Measurements from ENCODE around the gene OR52A1.

OR52A1 gene

GRCh38 chr11:5137996-5138395 is 16.6 kb downstream of the OR52A1 start, which contains the start of gene OR52A5:
Gene OR52A5, minus strand, starts transcription at chr11:5138356. Its CDS starts 5,714 bp downstream, at chr11:5132642.
- no peak within 1 kb of the TSS for H2AK5ac ChIP-seq (ENCODE audit: low read depth, low read length)
- no peak within 1 kb of the TSS for H3K27ac ChIP-seq (replicated peaks; ENCODE audit: low read length)
- no peak within 1 kb of the TSS for H3K9ac ChIP-seq (ENCODE audit: low read depth, low read length, poor library complexity)
- DNase-seq (ENCODE audit: low spot score) = no peak
- no peak within 1 kb of the TSS for H4K91ac ChIP-seq (ENCODE audit: low read depth, low read length, poor library complexity)
- H2BK120ac ChIP-seq (ENCODE audit: low read depth, low read length) = no peak within 1 kb of the TSS
- no peaks in the 10 kb centered on the region for H3K4me1 ChIP-seq (ENCODE audit: control insufficient read depth in 2 of 2, insufficient read depth in 1 of 2, low read depth in 1 of 2, low read length in 2 of 2)
- no peak within 1 kb of the TSS for H2BK5ac ChIP-seq (ENCODE audit: low read length)
- H3K18ac ChIP-seq (ENCODE audit: low read length) = no peak within 1 kb of the TSS
- no peak within 1 kb of the TSS for H2AFZ ChIP-seq (ENCODE audit: low read length)
- WGBS, 2 donors (ENCODE audit: extremely low coverage in 2 of 2, insufficient read length in 2 of 2, insufficient replicate concordance in 1 of 2) = no CpG with 5 or more reads among the region's 2 CpGs
- H3K4me3 ChIP-seq (ENCODE audit: low read length in 2 of 2) = no peak within 1 kb of the TSS
- H4K8ac ChIP-seq (ENCODE audit: low read depth, low read length) = no peak within 1 kb of the TSS
- no peak within 1 kb of the TSS for H3K14ac ChIP-seq (ENCODE audit: low read length)
- H3K27me3 ChIP-seq (ENCODE audit: control insufficient read depth in 3 of 3, insufficient read depth in 3 of 3, low read depth in 1 of 3, low read length in 3 of 3) = no peaks in the 10 kb centered on the region
- H3K4me2 ChIP-seq (ENCODE audit: insufficient read depth, low read length, poor library complexity, severe bottlenecking) = no peak within 1 kb of the TSS
- no peak within 1 kb of the TSS for H2BK12ac ChIP-seq (ENCODE audit: low read length)
- H3K36me3 ChIP-seq (replicated peaks in 1 of 2; ENCODE audit: control insufficient read depth in 2 of 2, insufficient read depth in 2 of 2, low read length in 2 of 2) = no peaks in the 10 kb centered on the region
- no peak within 1 kb of the TSS for H3K4ac ChIP-seq (ENCODE audit: low read length)
- no peaks in the 10 kb centered on the region for H3K9me3 ChIP-seq (replicated peaks in 1 of 2; ENCODE audit: control insufficient read depth in 2 of 2, insufficient read depth in 1 of 2, low read depth in 1 of 2, low read length in 2 of 2)
- H3K79me1 ChIP-seq (ENCODE audit: low read depth, low read length) = no peaks in the 10 kb centered on the region
- no peak within 1 kb of the TSS for H2BK15ac ChIP-seq (ENCODE audit: low read length)
- no peak within 1 kb of the TSS for H3K23ac ChIP-seq (ENCODE audit: low read depth, low read length, poor library complexity)

- Histone ChIP-seq H3K27ac (replicated peaks; ENCODE audit: low read length) (no peak overlapping the region), H3K79me1 (ENCODE audit: low read depth, low read length) (no peaks in the 10 kb centered on the region), H3K4ac (ENCODE audit: low read length) (no peak overlapping the region), H2BK15ac (ENCODE audit: low read length) (no peak overlapping the region), H2BK5ac (ENCODE audit: low read length) (no peak overlapping the region), H4K8ac (ENCODE audit: low read depth, low read length) (no peak overlapping the region), H3K4me1 (ENCODE audit: control insufficient read depth in 2 of 2, insufficient read depth in 1 of 2, low read depth in 1 of 2, low read length in 2 of 2) (no peaks in the 10 kb centered on the region), H4K91ac (ENCODE audit: low read depth, low read length, poor library complexity) (no peak overlapping the region), H2BK120ac (ENCODE audit: low read depth, low read length) (no peak overlapping the region), H3K23ac (ENCODE audit: low read depth, low read length, poor library complexity) (no peak overlapping the region), H3K4me3 (ENCODE audit: low read length in 2 of 2) (no peak overlapping the region), H3K27me3 (ENCODE audit: control insufficient read depth in 3 of 3, insufficient read depth in 3 of 3, low read depth in 1 of 3, low read length in 3 of 3) (no peaks in the 10 kb centered on the region), H3K9me3 (replicated peaks in 1 of 2; ENCODE audit: control insufficient read depth in 2 of 2, insufficient read depth in 1 of 2, low read depth in 1 of 2, low read length in 2 of 2) (no peaks in the 10 kb centered on the region), H3K18ac (ENCODE audit: low read length) (no peak overlapping the region), H2AFZ (ENCODE audit: low read length) (no peak overlapping the region), H2AK5ac (ENCODE audit: low read depth, low read length) (no peak overlapping the region), H3K36me3 (replicated peaks in 1 of 2; ENCODE audit: control insufficient read depth in 2 of 2, insufficient read depth in 2 of 2, low read length in 2 of 2) (no peaks in the 10 kb centered on the region), H2BK12ac (ENCODE audit: low read length) (no peak overlapping the region), H3K4me2 (ENCODE audit: insufficient read depth, low read length, poor library complexity, severe bottlenecking) (no peak overlapping the region), H3K9ac (ENCODE audit: low read depth, low read length, poor library complexity) (no peak overlapping the region), H3K14ac (ENCODE audit: low read length) (no peak overlapping the region)
- DNase-seq (ENCODE audit: low spot score) = no peak
- no CpG with 5 or more reads among the region's 1 CpG for whole genome bisulfite sequencing, 2 donors (ENCODE audit: extremely low coverage in 2 of 2, insufficient read length in 2 of 2, insufficient replicate concordance in 1 of 2)
Observed at GRCh38 chr11:5137014-5137413, 17.5 kb downstream of the OR52A1 start.

GRCh38 chr11:5136261-5136660 is 18.3 kb downstream of the OR52A1 start:
- DNase-seq (ENCODE audit: low spot score) = no peak
- H3K4me2 ChIP-seq (ENCODE audit: insufficient read depth, low read length, poor library complexity, severe bottlenecking) = no peak overlapping the region
- no peaks in the 10 kb centered on the region for H3K36me3 ChIP-seq (replicated peaks in 1 of 2; ENCODE audit: control insufficient read depth in 2 of 2, insufficient read depth in 2 of 2, low read length in 2 of 2)
- H3K27me3 ChIP-seq (ENCODE audit: control insufficient read depth in 3 of 3, insufficient read depth in 3 of 3, low read depth in 1 of 3, low read length in 3 of 3) = no peaks in the 10 kb centered on the region
- no peak overlapping the region for H2AFZ ChIP-seq (ENCODE audit: low read length)
- no peak overlapping the region for H3K9ac ChIP-seq (ENCODE audit: low read depth, low read length, poor library complexity)
- H2BK15ac ChIP-seq (ENCODE audit: low read length) = no peak overlapping the region
- H4K8ac ChIP-seq (ENCODE audit: low read depth, low read length) = no peak overlapping the region
- H3K18ac ChIP-seq (ENCODE audit: low read length) = no peak overlapping the region
- no peak overlapping the region for H3K4me3 ChIP-seq (ENCODE audit: low read length in 2 of 2)
- H3K4me1 ChIP-seq (ENCODE audit: control insufficient read depth in 2 of 2, insufficient read depth in 1 of 2, low read depth in 1 of 2, low read length in 2 of 2) = no peaks in the 10 kb centered on the region
- no peak overlapping the region for H3K14ac ChIP-seq (ENCODE audit: low read length)
- H4K91ac ChIP-seq (ENCODE audit: low read depth, low read length, poor library complexity) = no peak overlapping the region
- no peak overlapping the region for H2BK12ac ChIP-seq (ENCODE audit: low read length)
- no peak overlapping the region for H3K4ac ChIP-seq (ENCODE audit: low read length)
- no peak overlapping the region for H2AK5ac ChIP-seq (ENCODE audit: low read depth, low read length)
- H3K9me3 ChIP-seq (replicated peaks in 1 of 2; ENCODE audit: control insufficient read depth in 2 of 2, insufficient read depth in 1 of 2, low read depth in 1 of 2, low read length in 2 of 2) = no peaks in the 10 kb centered on the region
- no peak overlapping the region for H2BK5ac ChIP-seq (ENCODE audit: low read length)
- no peaks in the 10 kb centered on the region for H3K79me1 ChIP-seq (ENCODE audit: low read depth, low read length)
- H3K23ac ChIP-seq (ENCODE audit: low read depth, low read length, poor library complexity) = no peak overlapping the region
- no peak overlapping the region for H2BK120ac ChIP-seq (ENCODE audit: low read depth, low read length)
- no peak overlapping the region for H3K27ac ChIP-seq (replicated peaks; ENCODE audit: low read length)

DNA sequence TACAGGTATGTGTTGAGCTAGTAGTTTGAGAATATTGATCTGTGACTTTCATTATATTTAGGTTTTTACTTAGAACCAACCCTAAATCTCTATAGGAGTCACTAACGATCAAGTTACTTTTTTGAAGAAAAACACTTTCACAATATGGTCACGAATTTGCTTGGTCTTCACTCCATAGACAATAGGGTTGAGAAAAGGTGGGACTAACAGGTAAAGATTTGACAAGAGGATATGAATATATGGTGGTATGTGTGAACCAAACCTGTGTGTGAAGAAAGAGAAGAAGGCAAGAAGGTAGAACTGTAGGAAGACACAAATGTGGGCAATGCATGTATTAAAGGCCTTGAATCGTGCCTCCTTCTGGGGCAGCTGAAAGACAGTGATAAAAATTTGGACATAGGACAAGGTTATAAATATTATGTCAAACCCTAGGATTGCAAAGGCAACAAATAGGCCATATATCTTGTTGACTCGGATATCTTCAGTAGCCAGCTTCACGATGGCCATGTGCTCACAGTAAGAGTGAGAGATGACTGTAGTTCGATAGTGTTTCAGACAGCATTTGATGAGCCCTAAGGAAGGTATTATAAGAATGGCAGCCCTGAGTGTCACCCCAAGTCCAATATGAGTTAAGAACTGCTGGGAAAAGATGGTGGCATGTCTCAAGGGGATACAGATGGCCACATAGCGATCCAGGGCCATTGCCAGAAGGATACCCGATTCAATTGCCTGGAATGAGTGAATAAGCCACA is 22.8 kb downstream of the OR52A1 start:
- WGBS, 2 donors (ENCODE audit: extremely low coverage in 2 of 2, insufficient read length in 2 of 2, insufficient replicate concordance in 1 of 2) = no CpG with 5 or more reads among the region's 8 CpGs
- H3K79me1 ChIP-seq (ENCODE audit: low read depth, low read length) = no peaks in the 10 kb centered on the region
- H2AK5ac ChIP-seq (ENCODE audit: low read depth, low read length) = no peak overlapping the region
- no peak overlapping the region for H3K9ac ChIP-seq (ENCODE audit: low read depth, low read length, poor library complexity)
- no peak overlapping the region for H3K27ac ChIP-seq (replicated peaks; ENCODE audit: low read length)
- no peak for DNase-seq (ENCODE audit: low spot score)
- no peak overlapping the region for H4K8ac ChIP-seq (ENCODE audit: low read depth, low read length)
- no peak overlapping the region for H3K18ac ChIP-seq (ENCODE audit: low read length)
- H3K9me3 ChIP-seq (replicated peaks in 1 of 2; ENCODE audit: control insufficient read depth in 2 of 2, insufficient read depth in 1 of 2, low read depth in 1 of 2, low read length in 2 of 2) = no peaks in the 10 kb centered on the region
- no peak overlapping the region for H2BK12ac ChIP-seq (ENCODE audit: low read length)
- no peaks in the 10 kb centered on the region for H3K36me3 ChIP-seq (replicated peaks in 1 of 2; ENCODE audit: control insufficient read depth in 2 of 2, insufficient read depth in 2 of 2, low read length in 2 of 2)
- H3K14ac ChIP-seq (ENCODE audit: low read length) = no peak overlapping the region
- H2BK5ac ChIP-seq (ENCODE audit: low read length) = no peak overlapping the region
- H3K27me3 ChIP-seq (ENCODE audit: control insufficient read depth in 3 of 3, insufficient read depth in 3 of 3, low read depth in 1 of 3, low read length in 3 of 3) = no peaks in the 10 kb centered on the region
- no peak overlapping the region for H4K91ac ChIP-seq (ENCODE audit: low read depth, low read length, poor library complexity)
- no peak overlapping the region for H3K23ac ChIP-seq (ENCODE audit: low read depth, low read length, poor library complexity)
- H3K4me1 ChIP-seq (ENCODE audit: control insufficient read depth in 2 of 2, insufficient read depth in 1 of 2, low read depth in 1 of 2, low read length in 2 of 2) = no peaks in the 10 kb centered on the region
- no peak overlapping the region for H3K4me2 ChIP-seq (ENCODE audit: insufficient read depth, low read length, poor library complexity, severe bottlenecking)
- H3K4ac ChIP-seq (ENCODE audit: low read length) = no peak overlapping the region
- H2BK120ac ChIP-seq (ENCODE audit: low read depth, low read length) = no peak overlapping the region
- H2BK15ac ChIP-seq (ENCODE audit: low read length) = no peak overlapping the region
- H2AFZ ChIP-seq (ENCODE audit: low read length) = no peak overlapping the region
- H3K4me3 ChIP-seq (ENCODE audit: low read length in 2 of 2) = no peak overlapping the region

Measured in neuronal stem cell (in vitro differentiated cells).